HEK293 (cell line): ENCODE results near the gene SLC2A9.

Source experiments
- CTCF ChIA-PET: fragments of 350-600 bp; formaldehyde crosslinking; extraction: SDS; loops from one replicate; lab custom pipeline; 2021; ENCODE audit warnings: antibody characterized with exemption; lab: Yijun Ruan, JAX
- POLR2A ChIA-PET: fragments of 300-600 bp; formaldehyde crosslinking; extraction: SDS; loops from one replicate; lab custom pipeline; 2020; ENCODE audit warnings: antibody characterized with exemption, inconsistent platforms; lab: Yijun Ruan, JAX
- H3K27ac ChIP-seq: fragments of 200-500 bp; sonication (Bioruptor generic); 2 replicates; pipeline ENCODE4 v1.5.1; 2014; ENCODE audit warnings: low read depth, low read length, control low read depth, inconsistent platforms; ENCODE audit errors: extremely low read depth
- H3K36me3 ChIP-seq, 2 experiments: fragments of 200-500 bp in 1 of 2; sonication (Bioruptor generic) in 1 of 2; 1 replicate in 1 of 2; 2 replicates in 1 of 2; pipeline ENCODE4 v1.5.1; 2014 to 2017; ENCODE audit warnings: inconsistent platforms in 2 of 2, low read length in 2 of 2; ENCODE audit not compliant: control insufficient read depth in 2 of 2, insufficient read depth in 1 of 2
- H3K4me1 ChIP-seq: fragments of 200-500 bp; sonication (Bioruptor generic); 2 replicates; pipeline ENCODE4 v1.5.1; 2014; ENCODE audit warnings: mild to moderate bottlenecking, low read length, inconsistent platforms; ENCODE audit not compliant: control insufficient read depth, insufficient read depth
- H3K4me3 ChIP-seq: 2 replicates; pipeline ENCODE4 v1.5.1; 2011; ENCODE audit warnings: low read depth, mild to moderate bottlenecking, control low read depth, low read length, moderate library complexity
- H3K9me3 ChIP-seq: fragments of 200-500 bp; sonication (Bioruptor generic); 2 replicates; pipeline ENCODE4 v1.5.1; 2014; ENCODE audit warnings: low read depth, low read length, inconsistent platforms; ENCODE audit not compliant: control insufficient read depth, insufficient read depth
- MEIS1 ChIP-seq: sonication (generic); formaldehyde crosslinking; IDR thresholded peaks from 2 replicates; pipeline ENCODE4 v1.8.1; 2022; ENCODE audit warnings: missing genetic modification reagents, mild to moderate bottlenecking, borderline replicate concordance
- MYNN ChIP-seq: fragments of 450-650 bp; formaldehyde crosslinking; IDR thresholded peaks from 2 replicates; pipeline ENCODE4 v1.5.1; 2016; ENCODE audit warnings: missing biosample characterization, missing genetic modification characterization, borderline replicate concordance
- MZF1 ChIP-seq: fragments of 450-650 bp; formaldehyde crosslinking; IDR thresholded peaks from 2 replicates; pipeline ENCODE4 v1.5.1; 2017; ENCODE audit warnings: missing biosample characterization, missing genetic modification characterization, borderline replicate concordance
- SCRT1 ChIP-seq: fragments of 450-650 bp; formaldehyde crosslinking; IDR thresholded peaks from 2 replicates; pipeline ENCODE4 v1.5.1; 2016; ENCODE audit warnings: missing biosample characterization, missing genetic modification characterization, borderline replicate concordance
- SP3 ChIP-seq: fragments of 450-650 bp; formaldehyde crosslinking; IDR thresholded peaks from 2 replicates; pipeline ENCODE4 v1.5.1; 2016; ENCODE audit warnings: missing biosample characterization, missing genetic modification characterization
- WT1 ChIP-seq: fragments of 450-650 bp; formaldehyde crosslinking; IDR thresholded peaks from 2 replicates; pipeline ENCODE4 v1.5.1; 2016; ENCODE audit warnings: missing biosample characterization, missing genetic modification characterization
- ZNF140 ChIP-seq: fragments of 450-650 bp; formaldehyde crosslinking; IDR thresholded peaks from 2 replicates; pipeline ENCODE4 v1.5.1; 2016; ENCODE audit warnings: missing biosample characterization, missing genetic modification characterization
- ZNF223 ChIP-seq: fragments of 450-650 bp; formaldehyde crosslinking; IDR thresholded peaks from 2 replicates; pipeline ENCODE4 v1.5.1; 2016; ENCODE audit warnings: missing biosample characterization, missing genetic modification characterization
- ZNF23 ChIP-seq: fragments of 450-650 bp; formaldehyde crosslinking; IDR thresholded peaks from 2 replicates; pipeline ENCODE4 v1.5.1; 2016; ENCODE audit warnings: missing biosample characterization, missing genetic modification characterization, borderline replicate concordance
- ZNF266 ChIP-seq: fragments of 450-650 bp; formaldehyde crosslinking; IDR thresholded peaks from 2 replicates; pipeline ENCODE4 v1.5.1; 2016; ENCODE audit warnings: missing biosample characterization, missing genetic modification characterization, low read depth
- ZNF354C ChIP-seq: fragments of 450-650 bp; formaldehyde crosslinking; IDR thresholded peaks from 2 replicates; pipeline ENCODE4 v1.5.1; 2016; ENCODE audit warnings: missing biosample characterization, missing genetic modification characterization, low read depth, borderline replicate concordance
- ZNF37A ChIP-seq: fragments of 450-650 bp; IDR thresholded peaks from 2 replicates; pipeline ENCODE4 v1.5.1; 2018; ENCODE audit warnings: missing biosample characterization, missing genetic modification characterization
- ZNF416 ChIP-seq: fragments of 450-650 bp; formaldehyde crosslinking; IDR thresholded peaks from 2 replicates; pipeline ENCODE4 v1.5.1; 2016; ENCODE audit warnings: missing biosample characterization, missing genetic modification characterization
- ZNF510 ChIP-seq: fragments of 450-650 bp; formaldehyde crosslinking; IDR thresholded peaks from 2 replicates; pipeline ENCODE4 v1.5.1; 2018; ENCODE audit warnings: mild to moderate bottlenecking, missing genetic modification characterization, missing biosample characterization; ENCODE audit not compliant: insufficient replicate concordance
- ZNF544 ChIP-seq: fragments of 450-650 bp; formaldehyde crosslinking; IDR thresholded peaks from 2 replicates; pipeline ENCODE4 v1.5.0; 2017; ENCODE audit warnings: missing biosample characterization, missing genetic modification characterization
- ZNF558 ChIP-seq: fragments of 450-650 bp; formaldehyde crosslinking; IDR thresholded peaks from 2 replicates; pipeline ENCODE4 v1.5.1; 2016; ENCODE audit warnings: missing biosample characterization, missing genetic modification characterization
- ZNF600 ChIP-seq: fragments of 450-650 bp; formaldehyde crosslinking; IDR thresholded peaks from 2 replicates; pipeline ENCODE4 v1.5.1; 2016; ENCODE audit warnings: missing biosample characterization, missing genetic modification characterization
- TF ChIP-seq, protein P1 (sequence below): fragments of 450-650 bp; formaldehyde crosslinking; IDR thresholded peaks from 2 replicates; pipeline ENCODE4 v1.5.1; 2016; ENCODE audit warnings: missing biosample characterization, missing genetic modification characterization
- TF ChIP-seq, protein P2 (sequence below): fragments of 450-650 bp; formaldehyde crosslinking; IDR thresholded peaks from 2 replicates; pipeline ENCODE4 v1.5.1; 2016; ENCODE audit warnings: missing biosample characterization, missing genetic modification characterization
- TF ChIP-seq, protein P3 (sequence below): fragments of 450-650 bp; formaldehyde crosslinking; IDR thresholded peaks from 2 replicates; pipeline ENCODE4; 2016; ENCODE audit warnings: missing biosample characterization, missing genetic modification characterization

Gene SLC2A9

DNA sequence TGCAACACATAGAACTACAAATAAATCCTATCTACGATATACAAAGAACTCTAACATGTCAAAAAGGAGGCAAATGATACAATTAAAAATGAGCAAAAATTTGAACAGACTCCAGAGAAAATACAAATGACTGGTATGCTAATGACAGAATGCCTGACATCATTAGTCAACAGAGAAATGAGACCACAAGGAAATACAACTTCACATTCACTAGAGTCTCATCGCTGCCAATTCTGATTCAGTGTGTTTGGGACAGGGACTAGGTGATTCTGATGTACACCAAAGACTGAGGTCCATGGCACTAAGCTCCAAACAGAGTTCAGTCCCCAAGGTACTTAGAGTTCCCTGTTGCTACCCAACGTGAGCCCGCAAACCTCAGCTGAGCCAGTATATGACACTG is 23.4 kb downstream of the SLC2A9 start:
- no peak overlapping the region for H3K27ac ChIP-seq
- H3K36me3 ChIP-seq, result no peaks in the 10 kb centered on the region
- no peaks in the 10 kb centered on the region for H3K9me3 ChIP-seq
- TF ChIP-seq ZNF140 (tag by site-specific recombination) (no peak), WT1 (tag by site-specific recombination) (no peak), MZF1 (tag by site-specific recombination) (no peak), ZNF416 (tag by site-specific recombination) (no peak), ZNF600 (tag by site-specific recombination) (no peak), MEIS1 (no peak), ZNF558 (tag by site-specific recombination) (no peak), ZNF354C (tag by site-specific recombination) (no peak), ZNF223 (tag by site-specific recombination) (no peak), SCRT1 (tag by site-specific recombination) (no peak), SP3 (tag by site-specific recombination) (no peak), ZNF37A (no peak), MYNN (tag by site-specific recombination) (no peak), ZNF544 (tag by site-specific recombination) (no peak), ZNF510 (tag by site-specific recombination) (no peak), ZNF266 (tag by site-specific recombination) (no peak), ZNF23 (tag by site-specific recombination) (no peak)
- TF ChIP-seq, protein P1, sequence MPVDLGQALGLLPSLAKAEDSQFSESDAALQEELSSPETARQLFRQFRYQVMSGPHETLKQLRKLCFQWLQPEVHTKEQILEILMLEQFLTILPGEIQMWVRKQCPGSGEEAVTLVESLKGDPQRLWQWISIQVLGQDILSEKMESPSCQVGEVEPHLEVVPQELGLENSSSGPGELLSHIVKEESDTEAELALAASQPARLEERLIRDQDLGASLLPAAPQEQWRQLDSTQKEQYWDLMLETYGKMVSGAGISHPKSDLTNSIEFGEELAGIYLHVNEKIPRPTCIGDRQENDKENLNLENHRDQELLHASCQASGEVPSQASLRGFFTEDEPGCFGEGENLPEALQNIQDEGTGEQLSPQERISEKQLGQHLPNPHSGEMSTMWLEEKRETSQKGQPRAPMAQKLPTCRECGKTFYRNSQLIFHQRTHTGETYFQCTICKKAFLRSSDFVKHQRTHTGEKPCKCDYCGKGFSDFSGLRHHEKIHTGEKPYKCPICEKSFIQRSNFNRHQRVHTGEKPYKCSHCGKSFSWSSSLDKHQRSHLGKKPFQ, result no peak
- TF ChIP-seq, protein P2, sequence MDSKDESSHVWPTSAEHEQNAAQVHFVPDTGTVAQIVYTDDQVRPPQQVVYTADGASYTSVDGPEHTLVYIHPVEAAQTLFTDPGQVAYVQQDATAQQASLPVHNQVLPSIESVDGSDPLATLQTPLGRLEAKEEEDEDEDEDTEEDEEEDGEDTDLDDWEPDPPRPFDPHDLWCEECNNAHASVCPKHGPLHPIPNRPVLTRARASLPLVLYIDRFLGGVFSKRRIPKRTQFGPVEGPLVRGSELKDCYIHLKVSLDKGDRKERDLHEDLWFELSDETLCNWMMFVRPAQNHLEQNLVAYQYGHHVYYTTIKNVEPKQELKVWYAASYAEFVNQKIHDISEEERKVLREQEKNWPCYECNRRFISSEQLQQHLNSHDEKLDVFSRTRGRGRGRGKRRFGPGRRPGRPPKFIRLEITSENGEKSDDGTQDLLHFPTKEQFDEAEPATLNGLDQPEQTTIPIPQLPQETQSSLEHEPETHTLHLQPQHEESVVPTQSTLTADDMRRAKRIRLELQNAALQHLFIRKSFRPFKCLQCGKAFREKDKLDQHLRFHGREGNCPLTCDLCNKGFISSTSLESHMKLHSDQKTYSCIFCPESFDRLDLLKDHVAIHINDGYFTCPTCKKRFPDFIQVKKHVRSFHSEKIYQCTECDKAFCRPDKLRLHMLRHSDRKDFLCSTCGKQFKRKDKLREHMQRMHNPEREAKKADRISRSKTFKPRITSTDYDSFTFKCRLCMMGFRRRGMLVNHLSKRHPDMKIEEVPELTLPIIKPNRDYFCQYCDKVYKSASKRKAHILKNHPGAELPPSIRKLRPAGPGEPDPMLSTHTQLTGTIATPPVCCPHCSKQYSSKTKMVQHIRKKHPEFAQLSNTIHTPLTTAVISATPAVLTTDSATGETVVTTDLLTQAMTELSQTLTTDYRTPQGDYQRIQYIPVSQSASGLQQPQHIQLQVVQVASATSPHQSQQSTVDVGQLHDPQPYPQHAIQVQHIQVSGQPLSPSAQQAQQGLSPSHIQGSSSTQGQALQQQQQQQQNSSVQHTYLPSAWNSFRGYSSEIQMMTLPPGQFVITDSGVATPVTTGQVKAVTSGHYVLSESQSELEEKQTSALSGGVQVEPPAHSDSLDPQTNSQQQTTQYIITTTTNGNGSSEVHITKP, result no peak
- TF ChIP-seq, protein P3, sequence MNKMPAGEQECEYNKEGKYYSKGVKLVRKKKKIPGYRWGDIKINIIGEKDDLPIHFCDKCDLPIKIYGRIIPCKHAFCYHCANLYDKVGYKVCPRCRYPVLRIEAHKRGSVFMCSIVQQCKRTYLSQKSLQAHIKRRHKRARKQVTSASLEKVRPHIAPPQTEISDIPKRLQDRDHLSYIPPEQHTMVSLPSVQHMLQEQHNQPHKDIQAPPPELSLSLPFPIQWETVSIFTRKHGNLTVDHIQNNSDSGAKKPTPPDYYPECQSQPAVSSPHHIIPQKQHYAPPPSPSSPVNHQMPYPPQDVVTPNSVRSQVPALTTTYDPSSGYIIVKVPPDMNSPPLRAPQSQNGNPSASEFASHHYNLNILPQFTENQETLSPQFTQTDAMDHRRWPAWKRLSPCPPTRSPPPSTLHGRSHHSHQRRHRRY (tag by site-specific recombination), result no peak
- H3K4me1 ChIP-seq, result no peaks in the 10 kb centered on the region
- ChIA-PET CTCF (interaction anchor here (0.6 kb wide), 1 partner anchor 265 kb away, joined by 3 read pairs; no protein-coding TSS in a partner anchor), POLR2A (no interaction called here)
- no peak overlapping the region for H3K4me3 ChIP-seq
